GM23338 (cell line): ENCODE data around the gene MEGF6. TPM values are rescaled to one million over a fixed set of nuclear protein-coding genes. Genes with fewer than 3 reads are reported as not detected.

ENCODE experiments used
- ATAC-seq: fragments of 200-7000 bp; cut with Tn5 transposase; 3 replicates; pipeline ENCODE4 v1.9.1; 2020
- DNase-seq: peaks from one replicate; pipeline ENCODE4 v3.0.0-alpha.2; 2015; ENCODE audit warnings: low spot score
- H2AFZ ChIP-seq: fragments of 200-600 bp; sonication (generic); 2 replicates; pipeline ENCODE4 v1.8.0; 2016; ENCODE audit warnings: antibody characterized with exemption, mild to moderate bottlenecking, moderate library complexity
- H3F3A ChIP-seq: fragments of 200-600 bp; sonication (generic); replicated peaks from 2 replicates; pipeline ENCODE4 v1.8.0; 2017; ENCODE audit warnings: antibody characterized with exemption, mixed run types, low read depth
- H3K27ac ChIP-seq: fragments of 200-600 bp; sonication (generic); 2 replicates; pipeline ENCODE4 v1.6.1; 2016; ENCODE audit warnings: low read depth
- H3K27me3 ChIP-seq: fragments of 200-600 bp; sonication (generic); 2 replicates; pipeline ENCODE4 v1.8.0; 2016; ENCODE audit warnings: mild to moderate bottlenecking, mixed run types, moderate library complexity; ENCODE audit not compliant: insufficient read depth
- H3K36me3 ChIP-seq: fragments of 200-600 bp; sonication (generic); 2 replicates; pipeline ENCODE4 v1.8.0; 2016; ENCODE audit warnings: mild to moderate bottlenecking; ENCODE audit not compliant: insufficient read depth
- H3K4me1 ChIP-seq: fragments of 200-600 bp; sonication (generic); 2 replicates; pipeline ENCODE4 v1.8.0; 2016; ENCODE audit warnings: mild to moderate bottlenecking, moderate library complexity; ENCODE audit not compliant: insufficient read depth
- H3K4me2 ChIP-seq: fragments of 200-600 bp; sonication (generic); 2 replicates; pipeline ENCODE4 v1.7.1; 2017; ENCODE audit warnings: mixed run types
- H3K4me3 ChIP-seq: fragments of 200-600 bp; sonication (generic); 2 replicates; pipeline ENCODE4 v1.6.1; 2016; ENCODE audit warnings: mixed run types
- H3K79me2 ChIP-seq: fragments of 200-600 bp; sonication (generic); replicated peaks from 2 replicates; pipeline ENCODE4 v1.8.0; 2017; ENCODE audit warnings: mild to moderate bottlenecking; ENCODE audit not compliant: insufficient read depth
- H3K9me2 ChIP-seq: fragments of 200-600 bp; sonication (generic); 2 replicates; pipeline ENCODE4 v1.8.0; 2017; ENCODE audit not compliant: insufficient read depth
- H4K20me1 ChIP-seq: fragments of 200-600 bp; sonication (generic); replicated peaks from 2 replicates; pipeline ENCODE4 v1.8.0; 2017; ENCODE audit warnings: mild to moderate bottlenecking; ENCODE audit not compliant: insufficient read depth
- H3K27ac Mint-ChIP-seq: 2 replicates; pipeline ENCODE4 v1.8.0; 2020; ENCODE audit warnings: inconsistent platforms, mild to moderate bottlenecking, moderate library complexity, mixed read lengths
- H3K27me3 Mint-ChIP-seq: 3 replicates; pipeline ENCODE4 v1.8.0; 2022; ENCODE audit warnings: low read depth, mild to moderate bottlenecking, moderate library complexity, mixed read lengths, inconsistent platforms; ENCODE audit not compliant: insufficient read depth, poor library complexity
- H3K36me3 Mint-ChIP-seq: 3 replicates; pipeline ENCODE4 v1.8.0; 2021; ENCODE audit warnings: low read depth, mild to moderate bottlenecking, inconsistent platforms, moderate library complexity, mixed read lengths
- H3K4me1 Mint-ChIP-seq: 3 replicates; pipeline ENCODE4 v1.8.0; 2020; ENCODE audit warnings: mild to moderate bottlenecking, inconsistent platforms, mixed read lengths
- H3K4me3 Mint-ChIP-seq: 3 replicates; pipeline ENCODE4 v1.8.0; 2021; ENCODE audit warnings: moderate library complexity, mild to moderate bottlenecking, inconsistent platforms, mixed read lengths
- H3K9me3 Mint-ChIP-seq: 3 replicates; pipeline ENCODE4 v1.8.0; 2020; ENCODE audit warnings: moderate library complexity, mild to moderate bottlenecking, inconsistent platforms, mixed read lengths
- CREB1 ChIP-seq: fragments of 250-450 bp; sonication (Bioruptor Pico); IDR thresholded peaks from 2 replicates; pipeline ENCODE4 v1.5.0; 2020; ENCODE audit warnings: low read depth, mild to moderate bottlenecking, moderate library complexity
- EZH2 ChIP-seq: fragments of 200-600 bp; sonication (generic); IDR thresholded peaks from one replicate; pipeline ENCODE4 v1.8.0; 2017; ENCODE audit warnings: antibody characterized with exemption, mild to moderate bottlenecking, low read depth; ENCODE audit not compliant: unreplicated experiment
- EZH2phosphoT487 ChIP-seq: fragments of 200-600 bp; sonication (generic); IDR thresholded peaks from one replicate; pipeline ENCODE4 v1.8.1; 2018; ENCODE audit warnings: antibody characterized with exemption; ENCODE audit not compliant: unreplicated experiment
- JUNB ChIP-seq: IDR thresholded peaks from one replicate; pipeline ENCODE4 v1.6.1; 2016; ENCODE audit warnings: antibody characterized with exemption; ENCODE audit not compliant: unreplicated experiment
- NANOG ChIP-seq: IDR thresholded peaks from 2 replicates; pipeline ENCODE4 v1.6.1; 2016; ENCODE audit warnings: antibody characterized with exemption, borderline replicate concordance
- POLR2AphosphoS5 ChIP-seq: IDR thresholded peaks from 2 replicates; pipeline ENCODE4 v1.6.1; 2016; ENCODE audit warnings: antibody characterized with exemption, low read depth
- STAT1 ChIP-seq: IDR thresholded peaks from one replicate; pipeline ENCODE4 v1.6.1; 2016; ENCODE audit warnings: antibody characterized with exemption; ENCODE audit not compliant: unreplicated experiment
- ZNF114 ChIP-seq: fragments of 250-450 bp; sonication (Bioruptor Pico); IDR thresholded peaks from 2 replicates; pipeline ENCODE4 v1.5.0; 2020; ENCODE audit warnings: mild to moderate bottlenecking, moderate library complexity
- polyA plus RNA-seq: library from polyadenylated mRNA; unstranded; fragments of >200 nt; fragmentation: Nextera tagmentation; extraction: Ambion mirVana; gene quantifications from 2 replicates; pipeline ENCODE4 v1.2.1, GENCODE V29; 2016
- total RNA-seq: library from RNA; depleted of rRNA; stranded (reverse); fragments of >200 nt; shearing (Covaris generic); gene quantifications from 2 replicates; pipeline ENCODE4 v1.2.3, GENCODE V29; 2014
- TF ChIP-seq, protein P1 (sequence below): IDR thresholded peaks from 2 replicates; pipeline ENCODE4 v1.6.1; 2016; ENCODE audit warnings: antibody characterized with exemption
- TF ChIP-seq, protein P2 (sequence below): IDR thresholded peaks from one replicate; pipeline ENCODE4 v1.6.1; 2018; ENCODE audit warnings: antibody characterized with exemption; ENCODE audit not compliant: unreplicated experiment
- TF ChIP-seq, protein P3 (sequence below), 2 experiments: fragments of 200-600 bp in 1 of 2; sonication (generic) in 1 of 2; conservative IDR thresholded peaks; 2 replicates each; pipeline versions ENCODE4 v1.5.1 to v1.6.1; 2016 to 2017; ENCODE audit warnings: antibody characterized with exemption in 2 of 2, low read depth in 2 of 2, mild to moderate bottlenecking in 2 of 2, moderate library complexity in 1 of 2
- TF ChIP-seq, protein P4 (sequence below): fragments of 250-450 bp; sonication (Bioruptor Pico); IDR thresholded peaks from 2 replicates; pipeline ENCODE4 v1.5.0; 2020; ENCODE audit warnings: mild to moderate bottlenecking, moderate library complexity

Gene MEGF6
- total and polyA plus RNA-seq, 2 experiments from 2014 or later, result 4.0 to 21.4 TPM

DNA sequence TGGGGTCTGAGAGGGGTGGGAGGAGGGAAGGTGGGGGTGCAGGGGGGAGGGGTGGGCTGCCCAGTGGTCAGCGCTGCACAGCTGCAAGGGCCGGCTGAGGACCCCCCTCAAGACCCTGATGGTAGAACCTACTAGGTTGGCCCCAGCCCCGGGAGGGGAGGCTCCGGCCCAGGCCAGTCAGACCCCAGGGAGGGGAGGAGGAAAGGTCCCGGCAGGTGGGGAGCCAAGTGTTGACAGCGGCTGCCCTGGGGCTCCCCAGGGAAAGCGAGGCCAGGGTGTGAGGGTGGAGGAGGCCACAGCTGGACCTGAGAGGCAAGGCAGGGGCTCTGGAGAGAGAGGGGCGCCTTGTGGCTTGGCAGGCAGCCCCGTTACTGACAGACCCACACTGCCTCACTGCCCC lies 31.1 kb downstream of the MEGF6 start (continued):
- no peak for TF ChIP-seq EZH2phosphoT487
- TF ChIP-seq, protein P1, sequence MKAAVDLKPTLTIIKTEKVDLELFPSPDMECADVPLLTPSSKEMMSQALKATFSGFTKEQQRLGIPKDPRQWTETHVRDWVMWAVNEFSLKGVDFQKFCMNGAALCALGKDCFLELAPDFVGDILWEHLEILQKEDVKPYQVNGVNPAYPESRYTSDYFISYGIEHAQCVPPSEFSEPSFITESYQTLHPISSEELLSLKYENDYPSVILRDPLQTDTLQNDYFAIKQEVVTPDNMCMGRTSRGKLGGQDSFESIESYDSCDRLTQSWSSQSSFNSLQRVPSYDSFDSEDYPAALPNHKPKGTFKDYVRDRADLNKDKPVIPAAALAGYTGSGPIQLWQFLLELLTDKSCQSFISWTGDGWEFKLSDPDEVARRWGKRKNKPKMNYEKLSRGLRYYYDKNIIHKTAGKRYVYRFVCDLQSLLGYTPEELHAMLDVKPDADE, result no peak
- TF ChIP-seq, protein P2, sequence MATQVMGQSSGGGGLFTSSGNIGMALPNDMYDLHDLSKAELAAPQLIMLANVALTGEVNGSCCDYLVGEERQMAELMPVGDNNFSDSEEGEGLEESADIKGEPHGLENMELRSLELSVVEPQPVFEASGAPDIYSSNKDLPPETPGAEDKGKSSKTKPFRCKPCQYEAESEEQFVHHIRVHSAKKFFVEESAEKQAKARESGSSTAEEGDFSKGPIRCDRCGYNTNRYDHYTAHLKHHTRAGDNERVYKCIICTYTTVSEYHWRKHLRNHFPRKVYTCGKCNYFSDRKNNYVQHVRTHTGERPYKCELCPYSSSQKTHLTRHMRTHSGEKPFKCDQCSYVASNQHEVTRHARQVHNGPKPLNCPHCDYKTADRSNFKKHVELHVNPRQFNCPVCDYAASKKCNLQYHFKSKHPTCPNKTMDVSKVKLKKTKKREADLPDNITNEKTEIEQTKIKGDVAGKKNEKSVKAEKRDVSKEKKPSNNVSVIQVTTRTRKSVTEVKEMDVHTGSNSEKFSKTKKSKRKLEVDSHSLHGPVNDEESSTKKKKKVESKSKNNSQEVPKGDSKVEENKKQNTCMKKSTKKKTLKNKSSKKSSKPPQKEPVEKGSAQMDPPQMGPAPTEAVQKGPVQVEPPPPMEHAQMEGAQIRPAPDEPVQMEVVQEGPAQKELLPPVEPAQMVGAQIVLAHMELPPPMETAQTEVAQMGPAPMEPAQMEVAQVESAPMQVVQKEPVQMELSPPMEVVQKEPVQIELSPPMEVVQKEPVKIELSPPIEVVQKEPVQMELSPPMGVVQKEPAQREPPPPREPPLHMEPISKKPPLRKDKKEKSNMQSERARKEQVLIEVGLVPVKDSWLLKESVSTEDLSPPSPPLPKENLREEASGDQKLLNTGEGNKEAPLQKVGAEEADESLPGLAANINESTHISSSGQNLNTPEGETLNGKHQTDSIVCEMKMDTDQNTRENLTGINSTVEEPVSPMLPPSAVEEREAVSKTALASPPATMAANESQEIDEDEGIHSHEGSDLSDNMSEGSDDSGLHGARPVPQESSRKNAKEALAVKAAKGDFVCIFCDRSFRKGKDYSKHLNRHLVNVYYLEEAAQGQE, result no peak
- TF ChIP-seq CREB1 (CRISPR knock-in tag), result no peak
- TF ChIP-seq, protein P3, sequence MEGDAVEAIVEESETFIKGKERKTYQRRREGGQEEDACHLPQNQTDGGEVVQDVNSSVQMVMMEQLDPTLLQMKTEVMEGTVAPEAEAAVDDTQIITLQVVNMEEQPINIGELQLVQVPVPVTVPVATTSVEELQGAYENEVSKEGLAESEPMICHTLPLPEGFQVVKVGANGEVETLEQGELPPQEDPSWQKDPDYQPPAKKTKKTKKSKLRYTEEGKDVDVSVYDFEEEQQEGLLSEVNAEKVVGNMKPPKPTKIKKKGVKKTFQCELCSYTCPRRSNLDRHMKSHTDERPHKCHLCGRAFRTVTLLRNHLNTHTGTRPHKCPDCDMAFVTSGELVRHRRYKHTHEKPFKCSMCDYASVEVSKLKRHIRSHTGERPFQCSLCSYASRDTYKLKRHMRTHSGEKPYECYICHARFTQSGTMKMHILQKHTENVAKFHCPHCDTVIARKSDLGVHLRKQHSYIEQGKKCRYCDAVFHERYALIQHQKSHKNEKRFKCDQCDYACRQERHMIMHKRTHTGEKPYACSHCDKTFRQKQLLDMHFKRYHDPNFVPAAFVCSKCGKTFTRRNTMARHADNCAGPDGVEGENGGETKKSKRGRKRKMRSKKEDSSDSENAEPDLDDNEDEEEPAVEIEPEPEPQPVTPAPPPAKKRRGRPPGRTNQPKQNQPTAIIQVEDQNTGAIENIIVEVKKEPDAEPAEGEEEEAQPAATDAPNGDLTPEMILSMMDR (conservative IDR thresholded peaks at IDR 0.05; ENCODE audit: low read depth in 2 of 2), result no peak
- TF ChIP-seq JUNB, result no peak
- no peak for TF ChIP-seq ZNF114 (CRISPR knock-in tag)
- TF ChIP-seq NANOG, result no peak
- TF ChIP-seq POLR2AphosphoS5, result no peak
- no peak for TF ChIP-seq STAT1
- TF ChIP-seq EZH2, result no peak

DNA sequence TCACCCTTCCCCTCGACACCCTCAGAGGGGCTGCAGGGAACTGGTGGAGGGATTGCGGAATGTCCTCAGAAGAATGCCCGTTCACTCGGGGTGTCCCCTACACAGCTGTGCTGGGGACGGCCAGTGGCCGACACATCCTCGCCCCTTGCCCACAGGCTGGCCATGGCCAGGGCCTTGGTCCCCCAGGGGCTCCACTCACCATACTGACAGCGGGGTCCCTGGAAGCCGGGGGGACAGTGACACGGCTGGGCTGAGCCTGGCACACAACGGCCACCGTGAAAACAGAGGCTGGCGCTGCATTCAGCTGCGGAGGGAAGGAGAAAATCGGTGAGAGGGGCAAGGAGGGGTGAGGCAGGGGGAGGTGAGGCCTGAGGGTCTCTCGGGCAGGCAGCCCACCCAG lies 31.7 kb downstream of the MEGF6 start:
- Histone ChIP-seq H3K4me3 (no peak overlapping the region), H3K9me2 (no peaks in the 10 kb centered on the region), H3K27me3 (no peaks in the 10 kb centered on the region), H4K20me1 (no peaks in the 10 kb centered on the region), H3K36me3 (no peaks in the 10 kb centered on the region), H3F3A (no peaks in the 10 kb centered on the region), H3K4me1 (no peaks in the 10 kb centered on the region), H3K27ac (no peak overlapping the region), H3K79me2 (no peaks in the 10 kb centered on the region), H2AFZ (no peak overlapping the region), H3K4me2 (no peak overlapping the region)
- DNase-seq (no peak), ATAC-seq (no peak)
- TF ChIP-seq CREB1 (CRISPR knock-in tag) (no peak), ZNF114 (CRISPR knock-in tag) (no peak), EZH2 (no peak), EZH2phosphoT487 (no peak), JUNB (no peak)
- TF ChIP-seq, protein P4, sequence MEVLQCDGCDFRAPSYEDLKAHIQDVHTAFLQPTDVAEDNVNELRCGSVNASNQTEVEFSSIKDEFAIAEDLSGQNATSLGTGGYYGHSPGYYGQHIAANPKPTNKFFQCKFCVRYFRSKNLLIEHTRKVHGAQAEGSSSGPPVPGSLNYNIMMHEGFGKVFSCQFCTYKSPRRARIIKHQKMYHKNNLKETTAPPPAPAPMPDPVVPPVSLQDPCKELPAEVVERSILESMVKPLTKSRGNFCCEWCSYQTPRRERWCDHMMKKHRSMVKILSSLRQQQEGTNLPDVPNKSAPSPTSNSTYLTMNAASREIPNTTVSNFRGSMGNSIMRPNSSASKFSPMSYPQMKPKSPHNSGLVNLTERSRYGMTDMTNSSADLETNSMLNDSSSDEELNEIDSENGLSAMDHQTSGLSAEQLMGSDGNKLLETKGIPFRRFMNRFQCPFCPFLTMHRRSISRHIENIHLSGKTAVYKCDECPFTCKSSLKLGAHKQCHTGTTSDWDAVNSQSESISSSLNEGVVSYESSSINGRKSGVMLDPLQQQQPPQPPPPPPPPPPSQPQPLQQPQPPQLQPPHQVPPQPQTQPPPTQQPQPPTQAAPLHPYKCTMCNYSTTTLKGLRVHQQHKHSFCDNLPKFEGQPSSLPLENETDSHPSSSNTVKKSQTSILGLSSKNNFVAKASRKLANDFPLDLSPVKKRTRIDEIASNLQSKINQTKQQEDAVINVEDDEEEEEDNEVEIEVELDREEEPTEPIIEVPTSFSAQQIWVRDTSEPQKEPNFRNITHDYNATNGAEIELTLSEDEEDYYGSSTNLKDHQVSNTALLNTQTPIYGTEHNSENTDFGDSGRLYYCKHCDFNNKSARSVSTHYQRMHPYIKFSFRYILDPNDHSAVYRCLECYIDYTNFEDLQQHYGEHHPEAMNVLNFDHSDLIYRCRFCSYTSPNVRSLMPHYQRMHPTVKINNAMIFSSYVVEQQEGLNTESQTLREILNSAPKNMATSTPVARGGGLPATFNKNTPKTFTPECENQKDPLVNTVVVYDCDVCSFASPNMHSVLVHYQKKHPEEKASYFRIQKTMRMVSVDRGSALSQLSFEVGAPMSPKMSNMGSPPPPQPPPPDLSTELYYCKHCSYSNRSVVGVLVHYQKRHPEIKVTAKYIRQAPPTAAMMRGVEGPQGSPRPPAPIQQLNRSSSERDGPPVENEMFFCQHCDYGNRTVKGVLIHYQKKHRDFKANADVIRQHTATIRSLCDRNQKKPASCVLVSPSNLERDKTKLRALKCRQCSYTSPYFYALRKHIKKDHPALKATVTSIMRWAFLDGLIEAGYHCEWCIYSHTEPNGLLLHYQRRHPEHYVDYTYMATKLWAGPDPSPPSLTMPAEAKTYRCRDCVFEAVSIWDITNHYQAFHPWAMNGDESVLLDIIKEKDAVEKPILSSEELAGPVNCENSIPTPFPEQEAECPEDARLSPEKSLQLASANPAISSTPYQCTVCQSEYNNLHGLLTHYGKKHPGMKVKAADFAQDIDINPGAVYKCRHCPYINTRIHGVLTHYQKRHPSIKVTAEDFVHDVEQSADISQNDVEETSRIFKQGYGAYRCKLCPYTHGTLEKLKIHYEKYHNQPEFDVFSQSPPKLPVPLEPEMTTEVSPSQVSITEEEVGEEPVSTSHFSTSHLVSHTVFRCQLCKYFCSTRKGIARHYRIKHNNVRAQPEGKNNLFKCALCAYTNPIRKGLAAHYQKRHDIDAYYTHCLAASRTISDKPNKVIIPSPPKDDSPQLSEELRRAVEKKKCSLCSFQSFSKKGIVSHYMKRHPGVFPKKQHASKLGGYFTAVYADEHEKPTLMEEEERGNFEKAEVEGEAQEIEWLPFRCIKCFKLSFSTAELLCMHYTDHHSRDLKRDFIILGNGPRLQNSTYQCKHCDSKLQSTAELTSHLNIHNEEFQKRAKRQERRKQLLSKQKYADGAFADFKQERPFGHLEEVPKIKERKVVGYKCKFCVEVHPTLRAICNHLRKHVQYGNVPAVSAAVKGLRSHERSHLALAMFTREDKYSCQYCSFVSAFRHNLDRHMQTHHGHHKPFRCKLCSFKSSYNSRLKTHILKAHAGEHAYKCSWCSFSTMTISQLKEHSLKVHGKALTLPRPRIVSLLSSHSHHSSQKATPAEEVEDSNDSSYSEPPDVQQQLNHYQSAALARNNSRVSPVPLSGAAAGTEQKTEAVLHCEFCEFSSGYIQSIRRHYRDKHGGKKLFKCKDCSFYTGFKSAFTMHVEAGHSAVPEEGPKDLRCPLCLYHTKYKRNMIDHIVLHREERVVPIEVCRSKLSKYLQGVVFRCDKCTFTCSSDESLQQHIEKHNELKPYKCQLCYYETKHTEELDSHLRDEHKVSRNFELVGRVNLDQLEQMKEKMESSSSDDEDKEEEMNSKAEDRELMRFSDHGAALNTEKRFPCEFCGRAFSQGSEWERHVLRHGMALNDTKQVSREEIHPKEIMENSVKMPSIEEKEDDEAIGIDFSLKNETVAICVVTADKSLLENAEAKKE (CRISPR knock-in tag), result no peak
- Mint-ChIP-seq H3K27ac (no peak overlapping the region), H3K9me3 (no peaks in the 10 kb centered on the region), H3K27me3 (peaks cover 3% of the 10 kb centered on the region), H3K4me3 (no peak overlapping the region), H3K4me1 (no peaks in the 10 kb centered on the region), H3K36me3 (peaks cover 5% of the 10 kb centered on the region)
